GM23248 (cell line): ENCODE results near the gene PHF23. TPM values are rescaled to one million over a fixed set of nuclear protein-coding genes. Genes with fewer than 3 reads are reported as not detected.

ENCODE experiments used
- DNase-seq: peaks from one replicate; pipeline ENCODE4 v3.0.0-alpha.2; 2015
- H2AFZ ChIP-seq: fragments of 200-600 bp; sonication (generic); 2 replicates; pipeline ENCODE4 v1.6.1; 2016; ENCODE audit warnings: antibody characterized with exemption
- H3F3A ChIP-seq: fragments of 200-600 bp; sonication (generic); 2 replicates; pipeline ENCODE4 v1.6.1; 2016; ENCODE audit warnings: mild to moderate bottlenecking, antibody characterized with exemption, mixed run types; ENCODE audit not compliant: insufficient read depth
- H3K27ac ChIP-seq: fragments of 200-600 bp; sonication (generic); 2 replicates; pipeline ENCODE4 v1.5.1; 2016; ENCODE audit warnings: mild to moderate bottlenecking
- H3K27me3 ChIP-seq: fragments of 200-600 bp; sonication (generic); replicated peaks from 2 replicates; pipeline ENCODE4 v1.6.1; 2016; ENCODE audit warnings: mild to moderate bottlenecking; ENCODE audit not compliant: insufficient read depth
- H3K36me3 ChIP-seq: fragments of 200-600 bp; sonication (generic); 2 replicates; pipeline ENCODE4 v1.6.1; 2016; ENCODE audit warnings: low read depth, mild to moderate bottlenecking
- H3K4me1 ChIP-seq: fragments of 200-600 bp; sonication (generic); 2 replicates; pipeline ENCODE4 v1.6.1; 2016; ENCODE audit warnings: mild to moderate bottlenecking; ENCODE audit not compliant: insufficient read depth
- H3K4me2 ChIP-seq: fragments of 200-600 bp; sonication (generic); one replicate; pipeline ENCODE4 v1.6.1; 2016; ENCODE audit warnings: mild to moderate bottlenecking; ENCODE audit not compliant: unreplicated experiment
- H3K4me3 ChIP-seq: fragments of 200-600 bp; sonication (generic); 2 replicates; pipeline ENCODE4 v1.5.1; 2016; ENCODE audit warnings: mild to moderate bottlenecking
- H3K79me2 ChIP-seq: fragments of 200-600 bp; sonication (generic); 2 replicates; pipeline ENCODE4 v1.6.1; 2016; ENCODE audit warnings: mild to moderate bottlenecking; ENCODE audit not compliant: insufficient read depth
- H3K9ac ChIP-seq: fragments of 200-600 bp; sonication (generic); 2 replicates; pipeline ENCODE4 v1.6.1; 2016; ENCODE audit warnings: mild to moderate bottlenecking
- H3K9me2 ChIP-seq: fragments of 200-600 bp; sonication (generic); 2 replicates; pipeline ENCODE4 v1.6.1; 2016; ENCODE audit warnings: mixed run types, mild to moderate bottlenecking, moderate library complexity; ENCODE audit not compliant: insufficient read depth
- H3K9me3 ChIP-seq: fragments of 200-600 bp; sonication (generic); one replicate; pipeline ENCODE4 v1.6.1; 2017; ENCODE audit warnings: low read depth
- H4K20me1 ChIP-seq: fragments of 200-600 bp; sonication (generic); 2 replicates; pipeline ENCODE4 v1.6.0; 2016; ENCODE audit not compliant: insufficient read depth
- EZH2 ChIP-seq: fragments of 200-600 bp; sonication (generic); IDR thresholded peaks from 2 replicates; pipeline ENCODE4 v1.6.1; 2018; ENCODE audit warnings: antibody characterized with exemption, mild to moderate bottlenecking; ENCODE audit not compliant: insufficient read depth, poor library complexity, severe bottlenecking
- EZH2phosphoT487 ChIP-seq: fragments of 200-600 bp; sonication (generic); IDR thresholded peaks from 2 replicates; pipeline ENCODE4 v1.6.1; 2018; ENCODE audit warnings: antibody characterized with exemption, moderate library complexity, mild to moderate bottlenecking, low read depth; ENCODE audit not compliant: insufficient read depth
- WGBS, 2 experiments: methylation state at CpG; one replicate each; pipeline ENCODE4 v1.1.6; 2015 to 2017; ENCODE audit warnings: low lambda C conversion rate in 2 of 2, low coverage in 1 of 2; ENCODE audit errors: missing lambda C conversion rate in 2 of 2; 5-methylcytosine and 5-hydroxymethylcytosine counted together
- in situ Hi-C: fragments of 300-500 bp; cut with MboI; formaldehyde crosslinking; loops from 2 replicates; pipeline ENCODE4 v1.15.0; 2020
- polyA plus RNA-seq: library from polyadenylated mRNA; unstranded; fragments of >200 nt; fragmentation: Nextera tagmentation; extraction: Ambion mirVana; gene quantifications from 2 replicates; pipeline ENCODE4 v1.2.1, GENCODE V29; 2016
- total RNA-seq: library from RNA; depleted of rRNA; stranded (reverse); fragments of >200 nt; shearing (Covaris generic); gene quantifications from 2 replicates; pipeline ENCODE4 v1.2.3, GENCODE V29; 2014

Gene PHF23
- total and polyA plus RNA-seq, 2 experiments from 2014 or later: 32.0 to 45.6 TPM

- no peak for DNase-seq
- in situ Hi-C loops: no loop called here
- no peaks in the 10 kb centered on the region for H4K20me1 ChIP-seq
Measured at GRCh38 chr17:7224110-7224509, 15.1 kb downstream of the PHF23 start.

GRCh38 chr17:7223375-7223774 is 15.9 kb downstream of the PHF23 start:
- in situ Hi-C loops: no loop called here
- no peak for DNase-seq

More at GRCh38 chr17:7224110-7224509, 15.1 kb downstream of the PHF23 start:
- peaks cover 21% of the 10 kb centered on the region; the same call in 1 of the 2 replicates for H3F3A ChIP-seq
- no peaks in the 10 kb centered on the region for H3K9me2 ChIP-seq
- H3K79me2 ChIP-seq: peaks cover 39% of the 10 kb centered on the region
- no peak overlapping the region for H3K4me2 ChIP-seq
- WGBS, 2 experiments: 82 to 84% methylated on average over 9 to 10 of the region's 10 CpGs
- TF ChIP-seq EZH2: no peak
- TF ChIP-seq EZH2phosphoT487: no peak
- H3K27me3 ChIP-seq: no peaks in the 10 kb centered on the region
- no peak overlapping the region for H3K27ac ChIP-seq
- H2AFZ ChIP-seq: no peak overlapping the region
- peaks cover 21% of the 10 kb centered on the region; the same call in 1 of the 2 replicates for H3K36me3 ChIP-seq
- no peak overlapping the region for H3K9ac ChIP-seq
- no peaks in the 10 kb centered on the region for H3K9me3 ChIP-seq
- 0 out of 2 replicates have a peak, but pooled peaks cover 5% of the 10 kb centered on the region for H3K4me1 ChIP-seq
- no peak overlapping the region for H3K4me3 ChIP-seq

GRCh38 chr17:7222972-7223292 is 16.3 kb downstream of the PHF23 start:
- no peak overlapping the region for H2AFZ ChIP-seq
- peaks cover 32% of the 10 kb centered on the region for H3K79me2 ChIP-seq
- peaks cover 21% of the 10 kb centered on the region; the same call in 1 of the 2 replicates for H3F3A ChIP-seq
- no peak overlapping the region for H3K4me2 ChIP-seq
- H3K4me1 ChIP-seq: peaks cover 11% of the 10 kb centered on the region; the same call in 1 of the 2 replicates
- H3K36me3 ChIP-seq: peaks cover 21% of the 10 kb centered on the region; the same call in 1 of the 2 replicates
- no peak overlapping the region for H3K27ac ChIP-seq
- H4K20me1 ChIP-seq: no peaks in the 10 kb centered on the region
- no peaks in the 10 kb centered on the region for H3K9me3 ChIP-seq
- TF ChIP-seq EZH2 (no peak), EZH2phosphoT487 (no peak)
- H3K9me2 ChIP-seq: no peaks in the 10 kb centered on the region
- H3K4me3 ChIP-seq: no peak overlapping the region
- H3K27me3 ChIP-seq: no peaks in the 10 kb centered on the region
- 69 to 77% methylated on average over 7 of the region's 7 CpGs for WGBS, 2 experiments
- H3K9ac ChIP-seq: no peak overlapping the region
- in situ Hi-C loops: no loop called here
- DNase-seq: no peak

More at GRCh38 chr17:7223375-7223774, 15.9 kb downstream of the PHF23 start:
- no peak overlapping the region for H3K27ac ChIP-seq
- peaks cover 32% of the 10 kb centered on the region for H3K79me2 ChIP-seq
- 0 out of 2 replicates have a peak, but pooled peaks cover 7% of the 10 kb centered on the region for H3K4me1 ChIP-seq
- no peak overlapping the region for H3K4me2 ChIP-seq
- H3K9ac ChIP-seq: no peak overlapping the region
- no peak overlapping the region for H2AFZ ChIP-seq
- TF ChIP-seq EZH2phosphoT487 (no peak), EZH2 (no peak)
- H4K20me1 ChIP-seq: no peaks in the 10 kb centered on the region
- H3K27me3 ChIP-seq: no peaks in the 10 kb centered on the region
- WGBS, 2 experiments: 72 to 78% methylated on average over 4 of the region's 4 CpGs
- no peak overlapping the region for H3K4me3 ChIP-seq
- H3K9me2 ChIP-seq: no peaks in the 10 kb centered on the region
- H3K36me3 ChIP-seq: peaks cover 21% of the 10 kb centered on the region; the same call in 1 of the 2 replicates
- no peaks in the 10 kb centered on the region for H3K9me3 ChIP-seq
- peaks cover 21% of the 10 kb centered on the region; the same call in 1 of the 2 replicates for H3F3A ChIP-seq

GRCh38 chr17:7222093-7222971 is 16.9 kb downstream of the PHF23 start:
- Histone ChIP-seq H4K20me1 (no peaks in the 10 kb centered on the region), H3K27me3 (no peaks in the 10 kb centered on the region), H3K9me2 (no peaks in the 10 kb centered on the region), H3K4me3 (no peak overlapping the region), H3F3A (peaks cover 21% of the 10 kb centered on the region; the same call in 1 of the 2 replicates), H3K36me3 (peaks cover 21% of the 10 kb centered on the region; the same call in 1 of the 2 replicates), H3K9me3 (no peaks in the 10 kb centered on the region), H3K27ac (no peak overlapping the region), H3K4me2 (no peak overlapping the region), H3K79me2 (peaks cover 36% of the 10 kb centered on the region), H3K4me1 (peaks cover 15% of the 10 kb centered on the region; the same call in 1 of the 2 replicates), H2AFZ (no peak overlapping the region), H3K9ac (peak overlapping the region; percentile 91; the same call in 1 of the 2 replicates)
- WGBS, 2 experiments: 76 to 80% methylated on average over 15 of the region's 15 CpGs
- in situ Hi-C loops: no loop called here
- TF ChIP-seq EZH2phosphoT487 (no peak), EZH2 (no peak)
- DNase-seq: no peak
